Stimulated activated CD8-positive, alpha-beta memory T cell treated with anti-CD3 and anti-CD28 coated beads, Interleukin-4, amount 100 ng/mL, for 1 hour (primary cell): ENCODE measurements around the gene PPP5C.
"Not testable (repeated sequence)": the region's sequence is repeated elsewhere in the genome, so short reads cannot be mapped to it uniquely, and the experiment has no call there.

Experiments used
- DNase-seq, 2 donors: peaks; one replicate each; pipeline ENCODE4 v3.0.0-alpha.2; 2020; ENCODE audit warnings: low read depth in 2 of 2, low spot score in 1 of 2

Gene PPP5C

DNA sequence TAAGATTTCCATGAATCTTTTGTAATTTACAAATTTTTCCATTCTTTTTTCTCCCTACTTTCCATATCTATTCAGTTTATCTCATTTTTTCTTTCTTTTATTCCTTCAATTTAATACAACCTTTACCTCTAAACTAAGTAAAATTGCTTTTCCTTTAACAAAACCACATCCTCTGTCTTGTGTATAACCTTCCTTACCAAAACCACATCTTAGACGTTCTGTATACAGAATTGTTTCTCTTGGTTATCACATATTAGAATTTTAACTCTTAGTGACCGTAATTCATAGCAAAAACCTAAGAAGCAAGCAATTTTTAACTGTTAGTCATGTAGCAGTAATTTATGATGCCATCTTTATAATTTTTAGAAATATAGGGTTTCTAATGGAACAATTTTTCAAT is 15.0 kb downstream of the PPP5C start:
- DNase-seq: no peak

DNA sequence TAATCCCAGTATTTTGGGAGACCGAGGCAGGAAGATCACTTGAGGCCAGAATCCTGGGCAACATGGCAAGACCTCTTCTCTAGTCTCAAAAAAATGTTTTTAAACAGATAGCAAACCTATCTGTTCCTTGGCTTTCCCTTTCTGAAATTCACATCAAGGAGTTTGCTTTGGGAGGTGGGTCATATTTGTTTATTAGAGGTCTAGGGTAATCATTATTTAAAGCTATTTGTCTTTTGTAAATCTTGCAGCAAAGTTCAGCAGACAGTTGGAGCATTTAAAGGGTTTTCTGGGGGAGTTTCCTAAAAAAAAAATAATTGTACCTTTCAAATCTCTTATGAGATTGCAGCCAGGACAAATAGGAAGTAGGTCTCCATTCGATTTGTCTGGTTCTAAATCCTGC is 17.5 kb downstream of the PPP5C start:
- DNase-seq: no peak

DNA sequence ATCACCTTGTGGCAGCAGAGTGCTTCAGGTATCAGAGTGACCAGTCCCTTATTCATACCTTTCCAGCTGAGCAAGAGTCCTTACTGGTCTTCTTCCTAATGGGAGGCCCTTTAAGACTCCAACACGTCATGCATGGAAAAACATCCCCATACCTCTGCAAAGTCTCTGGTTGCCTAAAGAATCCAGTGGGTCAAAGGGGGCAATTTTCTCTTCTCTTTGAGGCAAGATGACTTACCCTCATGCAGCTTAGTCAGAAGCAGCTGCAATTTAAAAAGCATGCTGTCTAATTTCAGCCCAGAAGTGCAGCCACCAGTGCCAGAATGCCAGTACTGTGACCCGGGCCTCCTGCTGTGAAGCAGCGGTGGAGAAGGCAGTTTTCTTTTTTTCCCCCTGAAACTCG is 18.7 kb downstream of the PPP5C start:
- DNase-seq: no peak

DNA sequence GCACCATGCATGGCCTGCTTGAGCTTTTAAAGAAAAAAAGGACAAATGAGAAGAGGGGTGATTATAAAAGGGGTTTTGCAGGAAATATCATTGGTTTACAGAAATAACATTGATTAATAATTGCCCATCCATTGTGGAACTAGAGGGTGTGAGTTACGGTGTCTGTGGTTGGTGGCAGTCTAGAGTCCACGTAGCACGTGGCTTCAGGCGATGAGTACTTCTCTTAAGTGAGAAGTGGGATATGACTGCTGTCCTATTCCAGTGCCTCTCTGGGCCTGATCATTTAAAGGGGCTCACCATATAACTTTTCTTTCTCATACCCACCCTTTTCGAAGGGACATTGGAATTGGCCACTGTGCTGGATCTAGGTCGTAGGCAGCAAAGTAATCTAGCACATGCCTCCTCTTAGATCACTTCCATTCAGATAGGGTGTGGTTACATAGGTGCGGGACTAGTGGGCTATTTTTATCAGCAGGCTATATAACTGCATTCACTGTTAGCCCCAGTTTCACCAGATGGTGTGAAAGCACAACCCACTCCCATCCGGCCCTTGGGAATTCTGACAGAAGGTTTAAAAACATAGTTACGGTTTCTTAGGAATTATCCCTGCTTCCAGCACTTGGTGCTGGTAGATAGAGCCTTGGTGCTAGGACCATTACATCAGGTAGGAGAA is 19.9 kb downstream of the PPP5C start:
- DNase-seq: no peak

DNA sequence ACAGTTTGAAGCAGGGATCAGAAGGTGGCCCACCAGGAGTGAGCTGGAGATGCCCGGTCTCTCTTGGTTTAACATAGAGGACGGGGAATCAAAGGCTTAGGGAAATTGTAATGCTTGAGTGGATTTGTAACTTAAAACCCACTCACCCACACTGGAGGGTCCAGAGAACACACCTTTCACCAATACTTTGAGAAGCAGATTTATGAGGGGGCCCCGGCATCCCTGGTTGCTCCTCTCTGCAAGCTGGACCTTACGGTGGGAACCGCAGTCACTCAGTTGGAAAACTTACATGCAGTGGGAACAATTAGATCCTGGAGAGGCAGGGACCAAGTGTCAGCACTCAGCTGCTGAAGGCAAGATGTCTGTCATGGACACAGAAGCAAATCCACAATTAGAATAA is 20.5 kb downstream of the PPP5C start:
- no peak for DNase-seq

DNA sequence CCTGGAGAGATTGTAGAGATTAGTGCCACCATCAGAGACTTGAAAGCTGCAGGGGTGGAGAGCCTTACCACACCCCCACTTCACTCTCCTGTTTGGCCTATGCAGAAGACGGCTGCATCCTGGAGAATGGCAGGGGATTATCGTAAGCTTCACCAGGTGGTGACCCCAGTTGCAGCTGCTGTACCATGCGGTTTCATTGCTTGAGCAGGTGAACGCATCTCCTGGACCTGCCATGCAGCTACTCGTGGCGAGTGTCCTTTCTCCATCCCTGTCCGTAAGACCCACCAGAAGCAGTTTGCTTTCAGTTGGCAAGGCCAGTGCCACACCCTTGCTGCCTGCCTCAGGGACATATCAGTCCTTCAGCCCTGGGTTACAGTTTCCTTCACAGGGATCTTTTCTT is 21.2 kb downstream of the PPP5C start:
- DNase-seq: no peak

DNA sequence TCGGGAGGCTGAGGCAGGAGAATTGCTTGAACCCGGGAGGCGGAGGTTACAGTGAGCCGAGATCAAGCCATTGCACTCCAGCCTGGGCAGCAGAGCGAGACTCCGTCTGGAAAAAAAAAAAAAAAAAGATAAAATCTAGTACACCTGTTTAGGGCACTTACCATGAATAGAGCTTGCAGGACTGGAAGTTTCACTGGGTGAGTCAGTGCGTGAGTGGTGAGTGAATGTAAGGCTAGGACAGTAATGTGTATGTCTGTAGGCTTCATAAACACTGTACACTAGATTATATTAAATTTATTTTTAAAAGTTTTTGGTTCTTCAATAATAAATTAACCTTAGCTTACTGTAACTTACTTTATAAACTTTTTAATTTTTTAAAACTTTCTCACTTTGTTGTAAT is 22.9 kb downstream of the PPP5C start:
- no peak for DNase-seq

DNA sequence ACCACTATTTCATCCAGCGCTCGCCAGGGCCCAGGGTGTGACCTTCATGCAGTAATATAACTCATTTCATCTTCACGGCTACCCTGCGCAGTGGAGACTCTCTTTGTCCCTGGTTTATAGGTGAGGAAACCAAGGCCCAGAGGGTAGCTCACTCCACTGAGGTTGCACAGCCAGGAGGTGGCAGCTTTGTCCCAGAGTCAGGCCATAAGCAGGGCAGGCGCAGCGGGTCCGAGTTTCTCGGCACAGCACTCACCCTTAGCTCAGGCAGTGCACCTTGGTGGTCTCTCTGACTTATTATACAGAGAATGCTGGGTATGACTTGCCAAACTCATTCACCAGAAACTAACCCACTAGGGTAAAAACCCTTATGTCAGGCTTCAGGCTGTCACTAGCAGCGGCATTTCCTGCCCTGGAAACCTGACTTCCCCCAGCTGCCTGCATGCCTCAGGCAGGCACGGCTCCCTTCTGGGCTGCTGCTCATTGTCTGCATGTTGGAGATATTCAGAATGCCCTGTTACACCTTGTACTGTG is 24.5 kb downstream of the PPP5C start:
- no peak for DNase-seq

DNA sequence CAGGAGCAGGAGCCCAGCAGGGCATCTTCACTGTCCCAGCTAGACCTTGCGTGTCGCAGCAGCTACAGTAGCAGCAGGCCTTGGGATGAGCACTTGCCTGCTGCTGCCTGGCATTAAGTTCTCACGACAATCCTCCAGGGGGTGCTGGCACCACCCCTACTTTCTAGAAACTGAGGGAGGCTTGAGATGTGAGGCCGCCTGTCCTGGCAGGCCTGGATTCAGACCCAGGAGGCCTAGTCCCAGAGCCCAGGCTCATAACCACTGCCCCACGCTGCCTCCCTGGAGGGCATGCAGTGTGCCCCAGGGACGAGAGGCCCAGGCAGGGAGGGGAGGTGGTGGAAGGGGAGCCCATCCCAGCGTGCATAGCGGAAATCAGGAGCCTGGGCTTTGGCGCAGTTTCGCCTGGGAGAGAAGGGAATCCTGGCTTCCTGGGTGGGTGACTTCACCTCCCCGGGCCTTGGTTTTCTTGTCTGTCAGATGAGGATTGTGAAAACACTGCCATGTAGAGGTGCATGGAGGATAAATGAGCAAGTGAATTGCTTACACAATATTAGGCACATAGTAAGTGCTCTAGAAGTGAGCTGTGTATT is 26.1 kb downstream of the PPP5C start:
- DNase-seq: no peak

DNA sequence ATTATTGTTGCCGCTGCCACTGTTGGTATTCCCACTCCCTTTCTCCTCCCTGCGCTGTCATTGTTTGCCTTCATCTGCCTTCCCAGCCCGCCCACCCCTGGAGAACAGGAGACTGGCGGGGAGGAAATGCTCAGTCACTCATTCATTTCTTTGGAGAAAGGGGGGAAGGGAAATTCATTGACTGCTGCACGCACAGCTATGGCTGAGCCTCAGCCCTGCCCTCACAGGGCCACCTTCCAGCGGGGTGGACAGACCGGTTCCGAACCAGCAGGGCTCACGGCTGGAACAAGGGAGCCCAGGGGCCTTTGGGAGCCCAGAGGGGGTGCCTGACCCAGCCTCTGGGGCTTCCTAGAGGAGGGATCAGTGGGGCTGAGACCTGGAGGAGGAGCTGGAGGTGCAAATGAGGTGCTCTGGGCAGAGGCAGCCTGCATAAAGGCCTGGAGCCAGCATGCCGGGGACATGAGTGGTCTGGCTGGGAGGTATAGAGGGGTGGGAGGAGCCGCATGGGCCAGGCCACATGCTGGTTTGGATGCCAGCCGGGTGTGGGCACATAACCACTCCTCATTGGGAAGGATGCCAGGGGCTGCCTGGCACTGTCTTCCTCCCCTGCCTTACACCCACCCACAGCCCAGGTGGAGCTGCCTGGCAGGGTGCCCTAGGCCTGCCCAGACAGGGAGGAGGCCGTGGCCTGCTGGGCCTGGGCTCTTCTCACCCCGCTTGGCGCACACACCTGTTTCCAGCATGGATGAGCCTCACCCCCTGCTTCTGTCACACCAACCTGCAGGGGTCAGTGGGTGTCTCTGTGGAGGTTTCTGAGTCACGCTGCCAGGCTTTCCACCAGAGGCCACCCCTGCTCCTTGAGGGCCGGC is 26.8 kb downstream of the PPP5C start:
- DNase-seq: no peak

DNA sequence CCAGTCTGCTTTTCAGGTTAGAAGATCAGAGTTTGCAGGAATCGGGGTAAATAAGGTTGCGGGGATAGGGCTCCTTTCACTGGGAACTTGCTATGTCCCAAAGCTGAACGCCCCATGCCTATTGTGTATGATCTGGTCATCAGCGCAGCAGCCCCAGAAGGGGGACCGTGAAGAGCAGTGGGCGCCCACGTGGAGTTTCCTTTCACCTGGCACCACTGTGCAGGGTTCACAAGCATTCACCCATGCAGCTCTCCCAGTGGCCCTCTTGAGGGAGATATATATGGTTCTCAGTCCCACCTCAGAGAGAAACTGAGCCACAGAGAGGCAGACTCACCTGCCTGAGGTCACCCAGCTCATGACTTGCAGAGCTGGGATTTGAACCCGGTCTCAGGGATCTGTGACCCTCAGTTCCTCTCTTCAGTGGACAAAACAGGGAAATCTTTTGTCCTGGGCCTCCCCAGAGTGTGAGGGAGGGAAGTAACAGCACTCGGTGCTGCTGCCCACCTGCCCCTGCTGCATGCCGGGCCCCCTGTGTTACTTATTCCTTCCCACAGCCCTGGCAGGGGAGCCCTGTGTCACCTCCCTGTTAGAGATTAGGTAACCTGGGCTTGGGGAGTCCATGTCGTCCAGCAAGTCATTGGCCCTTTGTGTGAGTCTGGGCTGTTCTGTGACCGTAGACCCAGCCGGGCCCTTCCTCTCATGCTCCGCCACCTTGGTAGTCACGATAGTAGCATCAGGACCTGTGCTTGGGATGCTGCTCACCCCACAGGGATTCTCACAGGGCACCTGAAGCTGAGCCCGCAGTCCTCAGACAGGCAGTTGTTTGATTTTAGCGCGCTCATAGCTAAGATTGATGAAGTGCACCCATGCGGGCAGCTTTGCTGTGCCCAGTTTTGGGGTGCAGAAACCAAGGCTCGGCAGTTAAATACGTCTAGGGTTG is 27.9 kb downstream of the PPP5C start:
- no peak for DNase-seq

DNA sequence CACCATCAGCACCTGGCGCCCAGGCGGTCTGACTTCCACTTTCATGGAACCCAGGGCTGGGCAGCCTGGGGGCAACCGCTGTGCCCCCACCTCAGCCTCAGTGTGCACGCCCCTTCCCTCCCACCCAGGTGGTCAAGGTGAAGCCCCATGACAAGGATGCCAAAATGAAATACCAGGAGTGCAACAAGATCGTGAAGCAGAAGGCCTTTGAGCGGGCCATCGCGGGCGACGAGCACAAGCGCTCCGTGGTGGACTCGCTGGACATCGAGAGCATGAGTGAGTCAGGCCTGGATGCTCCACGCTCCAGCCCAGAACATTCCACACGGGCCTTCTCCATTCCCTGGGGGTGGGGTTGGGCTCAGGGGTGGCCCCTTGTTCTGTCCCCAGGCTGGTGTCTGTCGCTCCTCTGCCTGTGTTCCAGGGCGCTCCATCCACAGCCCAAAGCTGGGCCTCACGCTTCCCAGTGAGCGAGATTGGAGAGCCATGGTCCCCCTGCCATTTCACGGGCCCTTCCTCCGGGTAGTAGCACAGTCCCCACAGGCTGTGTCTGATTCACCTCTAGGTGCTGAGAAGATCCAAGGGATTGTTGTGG is 28.7 kb downstream of the PPP5C start:
- DNase-seq: not testable (repeated sequence)

DNA sequence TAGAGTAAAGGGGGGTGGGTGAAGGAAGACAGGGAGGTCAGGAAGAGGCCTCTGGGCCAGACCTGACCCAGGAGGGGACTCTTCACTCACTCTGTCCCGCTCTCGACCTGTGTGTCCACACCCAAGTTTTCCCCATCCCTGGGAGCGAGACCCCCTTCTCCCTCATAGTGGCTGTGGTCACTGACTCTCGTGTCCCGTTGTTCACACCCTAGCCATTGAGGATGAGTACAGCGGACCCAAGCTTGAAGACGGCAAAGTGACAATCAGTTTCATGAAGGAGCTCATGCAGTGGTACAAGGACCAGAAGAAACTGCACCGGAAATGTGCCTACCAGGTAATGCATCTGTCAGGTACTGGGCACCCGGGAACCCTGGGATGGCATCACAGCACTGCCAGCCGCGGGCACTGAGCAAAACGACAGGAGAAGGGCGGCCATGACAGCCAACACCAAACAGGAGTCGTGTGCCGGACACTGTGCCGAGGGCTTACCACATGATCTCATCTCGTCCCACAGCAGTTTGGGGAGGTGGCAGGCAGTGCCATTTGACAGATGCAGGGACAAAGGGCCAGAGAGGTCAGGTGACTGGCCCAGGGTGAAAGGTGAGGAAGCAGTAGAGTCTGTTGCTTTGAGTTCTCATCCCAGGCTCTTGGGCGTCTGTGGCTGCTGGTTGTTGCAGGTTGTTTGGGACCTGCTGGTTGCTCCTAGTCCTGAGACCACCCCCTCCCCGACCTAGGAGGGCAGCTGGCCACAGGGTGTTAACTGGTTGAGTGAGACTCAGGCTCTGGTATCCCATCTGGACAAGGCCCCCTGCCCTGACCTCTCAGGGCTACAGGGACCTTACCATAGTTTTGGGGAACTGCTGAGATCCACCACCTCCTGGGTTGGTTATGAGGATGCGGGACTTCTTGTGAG is 29.6 kb downstream of the PPP5C start:
- no peak for DNase-seq

DNA sequence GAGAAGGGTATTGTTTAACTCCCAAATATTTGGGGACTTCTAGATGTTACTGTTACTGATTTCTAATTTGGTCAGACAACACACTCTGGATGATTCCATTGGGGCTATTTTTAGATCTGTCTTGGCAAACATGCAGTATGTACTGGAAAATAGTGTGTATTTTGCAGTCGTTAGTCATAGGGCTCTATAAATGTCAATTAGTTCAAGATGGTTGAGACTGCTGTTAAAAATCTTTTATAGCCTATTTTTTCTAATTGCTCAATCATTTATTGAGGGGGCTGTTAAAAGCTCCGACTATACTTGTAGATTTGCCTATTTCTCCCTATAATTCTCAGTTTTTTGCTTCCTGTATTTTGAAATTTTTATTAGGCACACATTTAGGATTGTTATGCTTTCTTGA is 31.4 kb downstream of the PPP5C start:
- no peak for DNase-seq

DNA sequence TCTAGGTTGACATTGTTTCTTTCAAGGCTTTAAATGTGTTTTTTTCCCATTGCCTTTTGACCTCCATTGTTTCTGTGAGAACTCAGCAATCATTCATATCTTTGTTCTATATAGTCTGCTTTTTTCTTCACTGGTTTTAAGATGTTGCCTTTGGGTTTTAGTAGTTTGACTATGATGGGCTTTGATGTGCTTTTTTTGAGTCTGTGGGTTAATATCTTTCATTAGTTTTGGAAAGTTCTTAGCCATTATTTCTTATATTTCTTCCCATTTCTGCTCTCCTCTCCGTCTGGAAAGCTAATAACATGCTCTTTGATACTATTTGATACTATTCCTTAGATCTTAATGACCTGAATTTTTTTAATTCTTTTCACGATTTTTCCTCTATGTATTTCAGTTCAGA is 33.8 kb downstream of the PPP5C start:
- DNase-seq: no peak

DNA sequence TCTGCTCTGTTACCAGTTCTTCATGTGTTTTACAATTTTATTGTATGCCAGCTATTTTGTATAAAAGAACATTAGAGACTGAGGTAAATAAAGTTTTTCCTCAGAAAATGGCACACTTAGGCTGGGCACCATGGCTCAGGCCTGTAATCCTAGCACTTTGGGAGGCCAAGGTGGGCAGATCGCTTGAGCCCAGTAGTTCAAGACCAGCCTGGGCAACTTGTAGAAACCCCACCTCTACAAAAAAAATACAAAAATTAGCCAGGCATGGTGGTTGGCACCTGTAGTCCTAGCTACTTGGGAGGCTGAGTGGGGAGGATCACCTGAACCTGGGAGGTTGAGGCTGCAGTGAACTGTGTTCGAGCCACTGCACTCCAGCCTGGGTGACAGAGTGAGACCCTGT is 34.5 kb downstream of the PPP5C start:
- DNase-seq: no peak

DNA sequence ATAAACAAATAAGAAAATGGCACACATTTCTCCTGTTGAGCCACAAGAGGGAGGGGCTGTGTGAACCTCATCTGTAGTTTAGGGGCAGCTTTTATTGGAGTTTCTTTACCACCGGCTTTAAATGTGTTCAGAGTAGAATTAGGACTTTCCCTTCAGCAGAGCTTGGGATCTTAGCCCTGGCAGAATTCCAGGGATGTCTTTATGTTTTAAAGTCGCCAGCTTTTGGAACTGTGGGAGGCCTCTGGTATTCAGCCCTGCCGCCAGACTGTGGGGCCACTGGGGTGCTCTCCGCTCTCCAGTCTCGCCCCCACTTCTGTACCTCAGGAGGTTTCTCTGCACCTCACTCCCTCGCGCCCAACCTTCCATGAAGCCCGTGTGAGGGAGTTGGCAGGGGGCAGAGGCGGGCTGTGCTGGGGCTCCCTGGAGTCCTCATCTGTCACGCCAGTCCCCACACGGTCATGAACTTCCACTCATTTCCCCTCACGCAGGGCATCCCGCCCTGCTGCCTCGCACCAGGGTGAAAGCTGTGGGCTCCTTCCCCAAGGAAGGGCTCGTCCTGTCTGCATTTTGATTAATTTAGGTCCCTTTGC is 35.0 kb downstream of the PPP5C start:
- DNase-seq: no peak

DNA sequence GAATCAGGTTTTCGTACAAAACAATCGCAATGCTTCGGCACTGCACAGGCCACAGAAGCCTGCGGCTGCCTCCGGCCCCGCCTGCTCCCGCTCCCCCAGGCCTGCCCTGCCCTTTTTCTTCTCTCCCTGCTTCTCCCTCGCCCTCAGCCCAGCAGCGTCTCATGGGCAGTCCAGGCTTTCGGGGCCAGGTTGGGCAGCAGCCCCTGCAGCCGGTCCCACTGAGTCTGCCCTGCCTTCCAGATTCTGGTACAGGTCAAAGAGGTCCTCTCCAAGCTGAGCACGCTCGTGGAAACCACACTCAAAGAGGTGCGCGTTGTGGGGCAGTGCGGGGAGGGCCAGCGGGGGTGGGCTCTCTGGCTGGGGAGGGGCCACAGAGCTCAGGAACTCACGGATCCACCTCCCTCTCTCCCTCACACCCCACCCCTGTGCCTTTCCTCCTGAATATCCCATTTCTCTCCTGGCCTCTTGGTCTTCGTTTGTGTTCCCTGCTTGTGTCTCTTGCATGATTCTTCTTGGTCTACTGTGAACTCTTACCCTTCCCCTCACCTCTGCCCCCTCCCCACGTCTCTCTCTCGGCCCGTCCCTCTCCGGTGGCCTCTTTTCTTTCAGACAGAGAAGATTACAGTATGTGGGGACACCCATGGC is 36.4 kb downstream of the PPP5C start:
- DNase-seq: no peak

DNA sequence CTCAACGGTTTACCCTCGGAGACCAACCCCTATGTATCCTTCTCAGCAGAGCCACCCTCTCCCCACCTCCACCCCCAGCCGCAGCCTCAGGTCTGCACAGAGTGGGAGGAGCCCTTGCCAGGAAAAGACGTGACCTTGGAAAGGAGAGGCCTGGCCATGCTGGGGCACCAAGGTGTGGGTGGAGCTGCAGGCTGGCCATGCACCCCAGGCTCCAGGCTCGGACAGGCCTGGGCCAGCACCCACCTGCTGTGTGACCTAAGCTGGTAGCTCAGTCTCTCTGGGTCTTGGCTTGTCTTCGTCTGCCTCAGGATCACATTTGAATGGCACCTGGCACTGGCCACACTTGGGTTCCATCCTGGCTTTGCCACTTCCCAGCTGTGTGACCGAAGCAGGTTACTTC is 37.0 kb downstream of the PPP5C start:
- DNase-seq: no peak
